Raji (cell line): ENCODE data around the gene ZNF543.
A peak's percentile ranks its signal among the peaks of the same experiment; 100 is the strongest.

ENCODE experiments used
- POLR2A ChIP-seq: IDR thresholded peaks from 2 replicates; pipeline ENCODE4 v1.6.1; 2011; ENCODE audit warnings: low read depth, low read length, control low read depth; ENCODE audit not compliant: insufficient read depth

The ZNF543 gene

GRCh38 chr19:57357406-57357805, 37.1 kb downstream of the ZNF543 start:
- no peak for TF ChIP-seq POLR2A

- TF ChIP-seq POLR2A = no peak
Observed at GRCh38 chr19:57359300-57359699, 39.0 kb downstream of the ZNF543 start.

DNA sequence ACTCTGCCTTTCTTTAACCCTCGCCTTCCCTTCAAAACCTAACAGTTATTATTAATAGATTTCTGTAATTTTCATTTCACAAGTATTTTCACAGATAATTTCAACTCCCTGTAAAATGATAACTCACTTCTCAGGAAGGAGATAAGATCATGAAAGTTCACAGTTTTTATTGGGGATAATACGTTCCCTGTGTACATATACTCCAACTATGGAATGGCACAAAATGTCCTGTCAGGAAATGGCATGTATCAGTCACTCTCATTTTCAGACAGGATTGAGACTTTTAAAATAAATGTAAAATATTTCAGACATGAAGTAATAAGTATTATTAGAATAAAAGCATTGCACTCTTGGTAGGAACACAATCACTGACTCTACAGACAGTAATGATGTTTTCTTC, 42.1 kb downstream of the ZNF543 start:
- TF ChIP-seq POLR2A = no peak

DNA sequence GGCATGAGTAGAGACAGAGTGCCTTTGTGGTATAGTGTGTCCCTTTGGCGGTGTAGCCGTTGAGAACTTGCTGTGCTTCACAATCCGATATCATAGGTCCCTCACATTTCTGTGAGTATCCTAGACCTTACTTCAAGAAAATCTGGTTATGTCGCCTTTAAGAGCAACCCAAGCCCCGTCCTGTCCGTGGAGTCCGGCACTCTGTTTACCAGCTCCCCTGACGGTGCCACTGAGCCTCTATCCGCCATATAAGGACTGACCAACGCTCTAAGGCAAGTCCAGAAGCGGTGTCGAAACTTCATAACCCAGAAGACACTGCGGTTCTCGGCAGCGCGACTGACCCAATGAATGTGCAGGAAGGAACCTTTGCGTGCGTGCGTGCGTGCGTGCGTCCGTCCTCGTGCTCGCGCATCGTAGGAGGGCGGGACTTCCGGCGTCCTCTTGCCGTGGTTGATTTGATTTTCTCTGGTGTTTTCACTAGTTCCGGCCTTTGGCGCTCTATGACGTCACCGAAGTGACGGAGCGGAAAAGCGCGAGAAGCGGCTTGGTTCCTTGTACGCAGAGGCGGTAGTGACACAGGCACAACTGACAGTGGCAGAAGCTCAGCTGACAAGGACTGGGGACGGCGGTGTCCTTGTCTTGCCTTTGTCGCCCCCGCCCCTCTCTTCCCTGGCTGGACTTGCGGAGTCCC, 42.9 kb downstream of the ZNF543 start, which contains the start of the genes TRAPPC2B and ZNF547:
TSS of gene TRAPPC2B (plus strand) at position 555 of the 691 bp plus-strand sequence. CDS start 1,283 bp downstream, outside the sequence.
TSS of gene ZNF547 (plus strand) at position 555 of the 691 bp plus-strand sequence. CDS start 5,005 bp downstream, outside the sequence.
- peak; percentile 57 for TF ChIP-seq POLR2A

DNA sequence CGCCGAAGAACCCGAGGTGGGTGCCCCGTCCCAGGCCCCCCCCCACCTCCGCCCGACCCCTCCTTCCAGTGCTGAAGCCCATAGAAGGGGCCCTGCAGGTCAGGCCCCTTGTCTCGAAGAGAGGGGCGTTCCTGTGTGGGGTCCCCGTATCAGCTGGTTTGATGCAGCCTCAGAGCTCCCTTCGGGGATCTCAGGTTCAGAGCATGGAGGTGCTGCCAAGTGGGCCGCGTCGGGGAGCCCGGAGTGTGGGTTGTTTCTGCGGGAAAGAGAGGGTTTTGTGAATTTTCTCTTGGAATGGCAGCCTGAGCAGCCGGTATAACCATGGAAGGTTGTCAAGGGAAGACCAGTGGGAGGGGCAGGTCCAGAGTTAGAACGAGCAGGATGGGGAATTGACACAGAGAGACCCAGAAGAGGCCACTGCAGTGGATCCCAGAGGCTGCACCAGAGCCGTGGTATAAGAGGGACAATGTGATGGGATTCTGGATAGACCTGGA, 43.5 kb downstream of the ZNF543 start:
- no peak for TF ChIP-seq POLR2A

DNA sequence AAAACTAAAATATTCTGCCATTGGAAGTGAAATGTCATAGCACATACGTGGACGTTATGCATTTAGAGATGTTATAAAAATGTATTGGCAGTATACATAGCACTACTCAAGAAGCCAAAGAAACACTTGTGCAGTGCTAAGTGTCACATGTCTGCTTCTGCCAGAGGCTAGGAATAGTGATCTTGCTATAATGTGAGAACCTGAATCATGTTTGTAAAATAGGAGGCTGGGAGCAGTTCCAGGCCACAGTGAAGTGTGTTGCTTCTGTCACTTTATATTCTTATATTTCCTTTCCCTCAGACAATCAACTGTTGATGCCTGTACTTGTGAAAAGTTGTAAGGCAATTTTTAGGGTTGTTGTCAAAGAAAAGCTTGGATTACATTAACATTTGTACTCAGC, 46.5 kb downstream of the ZNF543 start:
- TF ChIP-seq POLR2A = no peak

GRCh38 chr19:57374179-57374578, 53.9 kb downstream of the ZNF543 start:
- no peak for TF ChIP-seq POLR2A

GRCh38 chr19:57376151-57376550, 55.9 kb downstream of the ZNF543 start:
- no peak for TF ChIP-seq POLR2A

GRCh38 chr19:57377498-57378146, 57.4 kb downstream of the ZNF543 start:
- TF ChIP-seq POLR2A = no peak
